ENCODE data around the gene GLE1. TPM values are rescaled to one million over a fixed set of nuclear protein-coding genes. Genes with fewer than 3 reads are reported as not detected.

Gene GLE1
- total RNA-seq, 1 experiment from 2014 or later, result 19.0 TPM

- Histone ChIP-seq H2AK5ac (ENCODE audit: insufficient read length, low read length) (no peak overlapping the region), H3K9ac (ENCODE audit: extremely low read depth, insufficient read length, low read length) (no peak overlapping the region), H3K27me3 (ENCODE audit: insufficient read depth, low read length) (no peaks in the 10 kb centered on the region), H3K14ac (ENCODE audit: insufficient read depth, low read length) (no peak overlapping the region), H3K56ac (ENCODE audit: insufficient read length, low read depth, low read length) (no peak overlapping the region), H2AFZ (ENCODE audit: low read length) (no peak overlapping the region), H3K18ac (ENCODE audit: insufficient read length, low read depth, low read length) (no peak overlapping the region), H3K79me2 (ENCODE audit: insufficient read depth, low read length) (no peaks in the 10 kb centered on the region), H3K79me1 (ENCODE audit: insufficient read depth, low read depth, low read length, poor library complexity, severe bottlenecking) (no peaks in the 10 kb centered on the region), H4K5ac (ENCODE audit: insufficient read length, low read depth, low read length) (no peak overlapping the region), H4K8ac (replicated peaks; ENCODE audit: insufficient read length, low read depth, low read length) (no peak overlapping the region), H2BK12ac (ENCODE audit: insufficient read length, low read depth, low read length) (no peak overlapping the region), H3K9me3 (ENCODE audit: control insufficient read depth, low read depth, low read length) (no peaks in the 10 kb centered on the region), H3K4me1 (ENCODE audit: insufficient read depth, low read length) (no peaks in the 10 kb centered on the region), H3K4ac (ENCODE audit: low read depth, low read length) (no peak overlapping the region), H4K20me1 (ENCODE audit: control insufficient read depth, insufficient read depth, insufficient read length) (no peaks in the 10 kb centered on the region), H3T11ph (ENCODE audit: low read length) (no peak overlapping the region), H2BK5ac (ENCODE audit: insufficient read length, low read length) (no peak overlapping the region), H3K23ac (ENCODE audit: insufficient read length, low read depth, low read length) (no peak overlapping the region), H3K4me2 (ENCODE audit: insufficient read depth, insufficient read length, low read length) (no peak overlapping the region), H3K27ac (ENCODE audit: insufficient read length, low read depth, low read length) (no peak overlapping the region), H3K23me2 (ENCODE audit: insufficient read length, low read depth, low read length, poor library complexity, severe bottlenecking) (no peaks in the 10 kb centered on the region), H2BK120ac (ENCODE audit: low read depth, low read length, poor library complexity, severe bottlenecking) (no peak overlapping the region), H2BK15ac (ENCODE audit: low read depth, low read length) (no peak overlapping the region), H2BK20ac (ENCODE audit: low read depth, low read length, poor library complexity, severe bottlenecking) (no peak overlapping the region), H4K91ac (ENCODE audit: insufficient read length, low read depth, low read length) (no peak overlapping the region)
- Mint-ChIP-seq H3K9me3 (no peaks in the 10 kb centered on the region), H3K27me3 (ENCODE audit: low read depth) (no peaks in the 10 kb centered on the region), H3K4me1 (peaks cover 3 to 12% of the 10 kb centered on the region in 2 experiments), H3K27ac (no peak overlapping the region; a peak in 1 of 7 replicates), H3K36me3 (ENCODE audit: insufficient read depth in 1 of 3, low read depth in 3 of 3) (peaks cover 5 to 50% (median 20%) of the 10 kb centered on the region in 3 experiments; a peak in 6 of 7 replicates), H3K4me3 (no peak overlapping the region)
- no peak for TF ChIP-seq CTCF (conservative IDR thresholded peaks at IDR 0.05)
- WGBS (ENCODE audit: extremely low coverage, insufficient read length, low lambda C conversion rate), result no CpG with 5 or more reads among the region's 7 CpGs
- no peak for DNase-seq
Measured at GRCh38 chr9:128482186-128482585, 22.3 kb upstream of the GLE1 start.

Data from H9 (cell line).